Globus pallidus (tissue), 1 donor: ENCODE measurements around the gene ARL14EP.

Source experiments
- DNase-seq: peaks from one replicate; pipeline ENCODE4 v3.0.0-alpha.2; 2015; ENCODE audit warnings: low spot score

The ARL14EP gene

GRCh38 chr11:30380846-30381245 lies 57.9 kb downstream of the ARL14EP start:
- DNase-seq: no peak

DNA sequence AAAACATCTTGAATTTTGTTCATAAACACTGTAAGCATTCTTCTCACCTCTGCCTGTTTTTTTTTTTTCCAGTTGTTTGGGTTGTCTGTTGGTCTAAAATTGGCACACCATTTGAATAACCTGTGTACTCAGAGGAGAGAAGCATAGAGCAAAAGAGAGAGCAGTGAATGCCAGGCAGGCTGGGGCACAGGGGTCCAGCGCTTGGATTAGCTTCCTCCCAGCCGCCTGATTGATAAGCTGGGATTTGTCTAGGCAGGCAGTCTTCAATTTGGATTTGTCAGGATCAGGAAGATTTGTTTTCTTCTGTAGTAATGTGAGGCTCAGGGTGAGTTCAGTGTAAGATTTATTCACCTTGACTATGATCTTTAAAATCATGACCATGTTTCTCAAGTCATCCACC lies 59.0 kb downstream of the ARL14EP start:
- DNase-seq: no peak
